ENCODE measurements around the gene LRRN4.
"Not testable (repeated sequence)": the region's sequence is repeated elsewhere in the genome, so short reads cannot be mapped to it uniquely, and the experiment has no call there.

Gene LRRN4

DNA sequence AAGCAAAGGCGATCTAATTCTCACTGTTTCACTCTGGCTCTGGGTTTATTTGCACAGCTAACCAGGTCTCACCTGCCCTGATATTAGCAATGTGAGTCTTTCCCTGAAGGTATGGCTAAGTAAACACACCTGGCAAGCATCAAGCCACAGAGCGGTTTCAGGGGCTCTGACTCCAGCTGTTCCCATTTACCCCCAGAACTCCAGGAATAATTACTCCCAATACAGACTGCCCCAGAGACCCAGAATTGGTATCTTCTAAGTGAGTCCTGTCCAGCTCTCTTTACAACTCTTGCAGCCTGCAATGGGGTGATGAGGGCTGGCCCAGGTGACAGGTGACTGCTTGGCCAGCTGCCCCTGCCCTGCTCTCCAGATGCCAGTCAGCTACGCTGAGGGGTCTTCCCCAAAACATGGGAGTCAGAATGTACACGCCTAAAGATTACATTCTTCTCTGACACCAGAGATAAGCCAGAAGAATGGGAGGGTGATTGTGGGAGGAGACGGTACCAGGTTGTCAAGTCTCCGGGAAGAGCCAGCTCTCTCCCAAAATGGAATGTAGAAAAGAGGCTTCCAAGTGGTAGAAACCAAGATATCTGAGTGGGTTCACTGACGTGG lies 4.9 kb upstream of the LRRN4 start:
- no peak for DNase-seq (ENCODE audit: low spot score)

DNA sequence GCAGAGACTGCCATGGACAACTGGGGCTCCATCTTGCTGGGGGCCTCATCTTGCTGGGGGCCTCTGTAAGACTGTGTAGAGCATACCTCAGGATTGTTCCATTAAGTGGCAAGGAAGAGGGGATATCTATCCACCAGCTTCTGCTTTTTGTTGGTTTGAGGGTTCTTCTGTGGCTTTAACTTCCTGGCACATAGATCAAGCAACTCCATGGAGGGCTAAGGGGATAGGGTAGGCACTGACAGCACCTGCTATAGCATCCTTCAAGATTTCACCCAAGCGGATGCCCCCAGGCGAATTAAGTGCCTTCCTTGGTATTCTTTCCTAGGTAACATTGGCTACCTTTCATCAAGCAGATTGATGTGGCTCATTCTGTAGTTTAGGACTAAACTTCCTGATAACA lies 3.8 kb upstream of the LRRN4 start:
- no peak for DNase-seq (ENCODE audit: low spot score)

DNA sequence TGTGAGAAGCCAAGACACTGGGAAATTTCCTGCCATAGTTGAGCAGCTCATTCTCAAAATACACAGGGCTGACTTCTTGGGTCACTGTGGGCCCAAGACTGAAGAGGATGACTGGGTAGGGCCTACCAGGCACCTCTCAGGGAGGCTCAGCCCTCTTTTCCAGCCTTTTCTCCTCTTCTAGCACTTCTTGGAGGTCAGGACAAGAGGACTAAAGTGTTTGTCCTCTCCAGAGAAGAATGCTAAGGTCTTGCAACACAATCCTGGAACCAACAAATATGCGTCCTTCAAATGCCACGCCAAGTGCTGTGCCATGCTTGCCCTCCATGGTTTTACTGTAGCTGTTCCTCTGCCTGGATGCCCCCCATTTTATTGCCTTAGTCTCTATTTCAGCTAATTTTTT lies 3.3 kb upstream of the LRRN4 start:
- DNase-seq (ENCODE audit: low spot score): no peak

GRCh38 chr20:6055981-6056569 lies 2.2 kb upstream of the LRRN4 start:
- DNase-seq (ENCODE audit: low spot score): no peak

- no peak for DNase-seq (ENCODE audit: low spot score)
These were observed 1.4 kb upstream of the LRRN4 start for GRCh38 chr20:6055161-6055783.

- DNase-seq (ENCODE audit: low spot score): not testable (repeated sequence)
These were observed 810 bp upstream of the LRRN4 start for GRCh38 chr20:6054689-6055051.

DNA sequence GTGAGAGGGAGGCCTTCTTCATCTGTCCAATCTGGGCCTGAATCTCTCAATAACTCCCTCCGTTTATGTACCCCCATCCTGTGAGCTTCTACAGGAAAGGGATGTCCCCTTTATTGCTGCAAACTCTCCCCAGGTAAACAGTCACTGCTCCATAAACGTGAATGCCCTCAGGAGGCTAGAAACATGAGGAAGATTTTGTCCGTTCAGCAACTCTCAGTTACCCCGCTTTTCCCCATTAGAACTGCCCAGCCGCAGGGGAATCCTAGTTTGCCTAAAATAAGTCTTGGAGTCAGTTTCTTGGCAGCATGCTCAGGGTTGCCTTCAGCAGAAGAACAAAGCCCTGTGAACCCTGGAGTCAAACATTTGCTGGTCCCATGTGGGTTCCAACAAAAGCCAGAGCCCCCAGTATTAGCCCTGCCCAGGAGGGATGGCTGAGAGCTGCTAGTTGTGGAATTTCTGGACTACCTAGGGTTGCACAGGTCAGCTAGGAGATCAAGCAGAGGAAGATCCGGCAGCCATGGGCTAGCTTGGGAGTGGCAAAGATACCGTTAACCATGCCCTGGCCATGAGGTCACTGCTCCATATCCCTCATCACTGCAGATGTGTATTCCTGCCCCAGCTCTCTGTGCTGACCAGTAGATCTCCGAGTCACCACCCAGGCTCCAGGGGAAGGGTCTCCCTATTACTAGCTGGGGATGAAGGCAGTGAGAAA lies 640 bp downstream of the LRRN4 start:
- DNase-seq (ENCODE audit: low spot score): no peak

DNA sequence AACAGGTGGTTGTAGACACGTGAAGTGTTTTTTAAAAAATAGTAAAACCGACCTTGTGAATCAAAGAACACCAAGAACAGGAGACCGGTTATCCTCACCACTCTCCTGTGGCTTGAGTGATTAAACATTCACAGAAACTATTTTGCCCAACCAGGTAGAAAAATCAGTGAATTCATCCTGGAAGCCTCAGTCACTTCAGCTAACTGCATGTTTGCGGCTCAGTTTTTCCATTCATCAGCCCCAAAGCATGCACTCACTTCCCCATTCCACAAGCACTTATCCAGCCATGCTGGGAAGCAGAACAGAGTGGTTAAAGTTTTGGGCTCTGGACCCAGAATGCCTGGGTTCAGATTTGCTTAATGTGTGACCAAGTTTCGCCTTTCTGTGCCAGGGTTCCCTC lies 2.4 kb downstream of the LRRN4 start:
- no peak for DNase-seq (ENCODE audit: low spot score)

- DNase-seq (ENCODE audit: low spot score): no peak
These were observed 5.5 kb downstream of the LRRN4 start for GRCh38 chr20:6048391-6048790.

DNA sequence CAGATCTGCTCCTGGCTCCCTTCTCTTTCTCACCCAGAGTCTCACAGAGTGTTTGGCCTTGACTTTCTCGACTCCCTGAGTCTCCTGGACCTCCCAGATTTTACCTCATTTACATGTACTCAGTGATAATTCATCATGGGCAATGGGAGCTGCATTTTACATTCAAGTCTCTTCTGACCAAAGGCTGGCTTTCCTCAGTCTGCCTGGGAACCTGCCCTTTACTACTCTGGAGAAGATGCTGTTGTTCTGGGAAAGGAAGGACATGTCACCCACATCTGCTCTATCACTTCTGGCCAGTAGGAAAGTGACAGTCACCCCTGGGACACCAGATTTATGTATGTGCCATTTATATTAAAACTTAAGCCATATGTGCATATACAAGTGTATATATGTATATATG lies 7.4 kb downstream of the LRRN4 start:
- DNase-seq (ENCODE audit: low spot score): no peak

- DNase-seq (ENCODE audit: low spot score): no peak
These were observed 8.3 kb downstream of the LRRN4 start for GRCh38 chr20:6045566-6045965.

DNA sequence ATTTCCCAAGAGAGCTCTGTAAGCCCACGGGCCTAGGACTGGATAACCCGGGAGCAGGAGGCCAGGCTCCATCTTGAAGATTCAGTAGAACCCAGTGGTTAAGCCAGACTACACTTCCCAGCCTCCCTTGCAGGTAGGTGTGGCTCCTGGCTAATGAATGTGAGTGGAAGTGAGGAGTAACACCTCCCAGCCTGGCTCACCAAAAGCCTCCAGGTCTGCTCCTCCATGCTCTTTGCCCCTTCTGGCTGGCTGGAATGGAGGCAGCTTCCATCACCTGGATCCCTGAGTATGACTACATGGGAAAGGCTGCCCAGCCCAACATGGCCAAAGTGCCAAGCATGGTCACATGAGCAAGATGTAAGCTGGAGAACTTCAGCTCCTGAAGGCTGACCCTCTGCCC lies 9.7 kb downstream of the LRRN4 start:
- DNase-seq (ENCODE audit: low spot score): no peak

DNA sequence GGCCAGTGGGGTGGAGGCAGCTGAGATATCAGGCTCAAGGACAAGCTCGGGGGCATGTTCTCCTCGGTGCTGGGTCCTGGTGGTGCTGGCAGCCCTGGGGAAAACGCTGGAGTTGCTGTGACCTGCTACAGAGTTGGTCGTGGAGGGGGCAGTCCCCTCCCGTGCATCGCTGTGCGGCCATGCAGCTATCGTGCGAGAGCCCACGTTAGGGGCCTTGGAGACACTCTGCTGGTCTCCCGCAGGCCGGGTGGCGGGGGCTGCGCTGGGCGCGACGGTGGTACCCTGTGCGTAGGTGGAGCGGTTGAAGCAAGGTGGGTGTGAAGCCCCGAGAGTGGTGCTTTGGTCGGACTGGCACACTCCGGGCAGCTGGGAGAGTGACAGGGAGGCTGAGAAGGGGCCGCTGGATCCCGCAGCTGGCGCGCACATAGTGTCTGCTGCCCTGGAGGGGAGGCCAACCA lies 12.0 kb downstream of the LRRN4 start:
- DNase-seq (ENCODE audit: low spot score): no peak

- no peak for DNase-seq (ENCODE audit: low spot score)
These were observed 12.7 kb downstream of the LRRN4 start for GRCh38 chr20:6040958-6041807.

- DNase-seq (ENCODE audit: low spot score): peak; percentile 4
These were observed 13.3 kb downstream of the LRRN4 start for GRCh38 chr20:6040540-6040939.

DNA sequence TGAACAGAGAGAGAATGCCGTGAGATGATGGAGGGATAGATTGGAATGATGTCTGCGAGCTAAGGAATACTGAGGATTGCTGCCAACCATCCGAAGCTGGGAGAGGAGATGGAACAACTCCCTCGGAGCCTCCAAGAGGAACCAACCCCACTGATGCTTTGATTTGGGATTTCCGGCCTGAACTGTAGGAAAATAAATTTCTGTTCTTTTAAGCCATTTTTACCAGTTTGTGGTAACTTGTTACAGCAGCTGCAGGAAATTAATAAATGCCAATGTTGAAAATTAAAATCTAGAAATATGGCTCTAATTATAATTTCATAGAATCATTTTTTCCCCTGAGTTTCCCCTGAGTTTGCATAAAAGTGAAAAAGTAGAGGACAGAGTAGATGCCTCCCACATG lies 14.1 kb downstream of the LRRN4 start:
- no peak for DNase-seq (ENCODE audit: low spot score)

- no peak for DNase-seq (ENCODE audit: low spot score)
These were observed 15.6 kb downstream of the LRRN4 start for GRCh38 chr20:6038256-6038655.

GRCh38 chr20:6037082-6037481 lies 16.8 kb downstream of the LRRN4 start:
- DNase-seq (ENCODE audit: low spot score): no peak

DNA sequence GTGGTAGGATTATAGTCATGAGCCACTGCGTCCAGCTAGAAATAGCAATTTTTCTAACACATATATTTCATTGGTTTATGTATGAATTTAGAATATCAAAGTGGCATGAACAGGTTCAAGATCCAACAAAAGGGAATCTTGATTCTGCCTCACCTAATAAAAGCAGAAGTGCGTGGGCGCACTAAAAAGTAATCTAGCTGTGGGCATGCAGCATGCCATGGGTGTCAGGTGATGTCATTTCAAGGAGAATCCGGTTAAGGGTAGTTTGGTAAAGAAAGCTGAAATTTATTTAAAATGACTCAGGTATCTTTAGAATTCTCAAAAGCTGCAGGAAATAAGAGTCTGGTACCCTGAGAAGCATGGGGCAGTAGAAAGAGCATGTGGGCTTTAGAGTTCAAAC lies 17.6 kb downstream of the LRRN4 start:
- DNase-seq (ENCODE audit: low spot score): no peak

- DNase-seq (ENCODE audit: low spot score): no peak
These were observed 19.5 kb downstream of the LRRN4 start for GRCh38 chr20:6034134-6034969.

- DNase-seq (ENCODE audit: low spot score): not testable (repeated sequence)
These were observed 21.0 kb downstream of the LRRN4 start for GRCh38 chr20:6032907-6033306.

Measured in HuH-7.5 (cell line).